Right lobe of liver (tissue), 4 donors: ENCODE results near the gene SPIN4.

Source experiments
- CTCF ChIP-seq, 4 donors: fragments of 200-600 bp in 3 of 4; fragments of 450-650 bp in 1 of 4; IDR thresholded peaks; one replicate each; pipeline versions ENCODE4 v1.5.1 to v1.8.0; 2016 to 2022; ENCODE audit warnings: antibody characterized with exemption in 4 of 4, mild to moderate bottlenecking in 2 of 4
- POLR2A ChIP-seq: fragments of 450-650 bp; IDR thresholded peaks from one replicate; pipeline ENCODE4 v1.6.1; 2017; ENCODE audit warnings: antibody characterized with exemption, mild to moderate bottlenecking
- donor health status: DM: no; HTN: no; CAD: no.
- donor health status: DM: no; HTN: no; CAD: no.
- donor health status: DM: no; HTN: yes; CAD: no.

GRCh38 chrX:63400340-63400739 is 49.2 kb upstream of the SPIN4 start:
- no peak for TF ChIP-seq CTCF (IDR thresholded peaks at IDR 0.05)
- TF ChIP-seq POLR2A, result no peak
